HepG2 (cell line): ENCODE measurements around the gene PLS1. TPM values are rescaled to one million over a fixed set of nuclear protein-coding genes. Genes with fewer than 3 reads are reported as not detected.

Source experiments
- CCDC6 ChIP-seq: sonication (generic); formaldehyde crosslinking; IDR thresholded peaks from 2 replicates; pipeline ENCODE4 v1.8.1; 2022; ENCODE audit warnings: mild to moderate bottlenecking, missing genetic modification reagents, moderate library complexity
- HNRNPLL ChIP-seq: fragments of 200-400 bp; formaldehyde crosslinking; IDR thresholded peaks from 2 replicates; pipeline ENCODE4 v1.6.1; 2017; ENCODE audit warnings: mild to moderate bottlenecking, low read depth, low read length; ENCODE audit not compliant: poor library complexity, severe bottlenecking
- TARDBP ChIP-seq: sonication (generic); formaldehyde crosslinking; IDR thresholded peaks from 2 replicates; pipeline ENCODE4 v1.8.0; 2022; ENCODE audit warnings: mild to moderate bottlenecking, missing genetic modification reagents
- ZBTB8A ChIP-seq: sonication (generic); formaldehyde crosslinking; IDR thresholded peaks from 2 replicates; pipeline ENCODE4 v1.4.0; 2020; ENCODE audit warnings: mild to moderate bottlenecking, low read depth, missing genetic modification reagents, borderline replicate concordance
- ZNF607 ChIP-seq: sonication (generic); formaldehyde crosslinking; IDR thresholded peaks from 2 replicates; pipeline ENCODE4 v1.5.1; 2020; ENCODE audit warnings: missing genetic modification reagents, mild to moderate bottlenecking, borderline replicate concordance
- polyA plus RNA-seq, 8 experiments: library from polyadenylated mRNA; depleted of rRNA in 3 of 8; stranded (reverse) in 7 of 8; unstranded in 1 of 8; fragments of >200 nt; fragmentation: Illumina TruSeq in 4 of 8; extraction: Trizol in 4 of 8; gene quantifications; 2 replicates each; pipeline versions ENCODE4 v1.2.1 to v1.2.3, GENCODE V29; 2011 to 2016; ENCODE audit warnings: low read depth in 4 of 8, missing spikeins in 1 of 8, mixed read lengths in 1 of 8; ENCODE audit not compliant: insufficient read depth in 1 of 8
- total RNA-seq, 5 experiments: library from RNA; depleted of rRNA; stranded (reverse); fragments of >200 nt; fragmentation: Illumina TruSeq; extraction: Trizol; gene quantifications; 2 replicates each; pipeline ENCODE4 v1.2.3, GENCODE V29; 2016; ENCODE audit warnings: low read depth in 1 of 5
- TF ChIP-seq, protein P1 (sequence below): sonication (generic); formaldehyde crosslinking; IDR thresholded peaks from 2 replicates; pipeline ENCODE4 v1.4.0; 2020; ENCODE audit warnings: mild to moderate bottlenecking, low read depth, missing genetic modification reagents
- TF ChIP-seq, protein P2 (sequence below): sonication (generic); formaldehyde crosslinking; conservative IDR thresholded peaks from 2 replicates; pipeline ENCODE4 v1.8.1; 2023; ENCODE audit warnings: missing genetic modification reagents
- TF ChIP-seq, protein P3 (sequence below): sonication (generic); formaldehyde crosslinking; IDR thresholded peaks from 2 replicates; pipeline ENCODE4 v1.8.1; 2022; ENCODE audit warnings: low read depth, mild to moderate bottlenecking, missing genetic modification reagents

PLS1 gene
- total and polyA plus RNA-seq, 2 of the 13 experiments (the other 11 are each of a cell fraction or from before 2014, with no cell fraction given) = 11.2 to 21.1 TPM

DNA sequence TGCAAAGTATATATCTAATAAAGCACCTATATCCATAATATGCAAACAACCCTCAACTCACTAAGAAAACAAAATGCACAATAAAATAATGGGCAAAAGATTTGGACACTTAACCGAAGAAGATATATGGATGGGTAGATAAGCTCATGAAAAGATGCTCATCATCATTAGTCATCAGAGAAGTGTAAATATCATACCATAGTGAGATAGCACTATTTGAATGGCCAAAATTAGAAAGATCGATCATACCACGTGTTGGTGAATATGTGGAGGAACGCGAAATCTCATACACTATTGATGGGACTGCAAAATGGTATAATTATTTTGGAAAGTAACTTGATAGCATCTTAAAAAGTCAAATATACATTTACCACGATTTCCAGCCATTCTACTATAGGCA is 40.5 kb downstream of the PLS1 start (continued):
- TF ChIP-seq, protein P1, sequence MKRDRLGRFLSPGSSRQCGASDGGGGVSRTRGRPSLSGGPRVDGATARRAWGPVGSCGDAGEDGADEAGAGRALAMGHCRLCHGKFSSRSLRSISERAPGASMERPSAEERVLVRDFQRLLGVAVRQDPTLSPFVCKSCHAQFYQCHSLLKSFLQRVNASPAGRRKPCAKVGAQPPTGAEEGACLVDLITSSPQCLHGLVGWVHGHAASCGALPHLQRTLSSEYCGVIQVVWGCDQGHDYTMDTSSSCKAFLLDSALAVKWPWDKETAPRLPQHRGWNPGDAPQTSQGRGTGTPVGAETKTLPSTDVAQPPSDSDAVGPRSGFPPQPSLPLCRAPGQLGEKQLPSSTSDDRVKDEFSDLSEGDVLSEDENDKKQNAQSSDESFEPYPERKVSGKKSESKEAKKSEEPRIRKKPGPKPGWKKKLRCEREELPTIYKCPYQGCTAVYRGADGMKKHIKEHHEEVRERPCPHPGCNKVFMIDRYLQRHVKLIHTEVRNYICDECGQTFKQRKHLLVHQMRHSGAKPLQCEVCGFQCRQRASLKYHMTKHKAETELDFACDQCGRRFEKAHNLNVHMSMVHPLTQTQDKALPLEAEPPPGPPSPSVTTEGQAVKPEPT = no peak
- TF ChIP-seq TARDBP (CRISPR knock-in tag) (no peak), HNRNPLL (no peak), ZNF607 (CRISPR knock-in tag) (no peak), CCDC6 (no peak), ZBTB8A (CRISPR knock-in tag) (no peak)
- TF ChIP-seq, protein P2, sequence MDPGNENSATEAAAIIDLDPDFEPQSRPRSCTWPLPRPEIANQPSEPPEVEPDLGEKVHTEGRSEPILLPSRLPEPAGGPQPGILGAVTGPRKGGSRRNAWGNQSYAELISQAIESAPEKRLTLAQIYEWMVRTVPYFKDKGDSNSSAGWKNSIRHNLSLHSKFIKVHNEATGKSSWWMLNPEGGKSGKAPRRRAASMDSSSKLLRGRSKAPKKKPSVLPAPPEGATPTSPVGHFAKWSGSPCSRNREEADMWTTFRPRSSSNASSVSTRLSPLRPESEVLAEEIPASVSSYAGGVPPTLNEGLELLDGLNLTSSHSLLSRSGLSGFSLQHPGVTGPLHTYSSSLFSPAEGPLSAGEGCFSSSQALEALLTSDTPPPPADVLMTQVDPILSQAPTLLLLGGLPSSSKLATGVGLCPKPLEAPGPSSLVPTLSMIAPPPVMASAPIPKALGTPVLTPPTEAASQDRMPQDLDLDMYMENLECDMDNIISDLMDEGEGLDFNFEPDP (CRISPR knock-in tag) = no peak
- TF ChIP-seq, protein P3, sequence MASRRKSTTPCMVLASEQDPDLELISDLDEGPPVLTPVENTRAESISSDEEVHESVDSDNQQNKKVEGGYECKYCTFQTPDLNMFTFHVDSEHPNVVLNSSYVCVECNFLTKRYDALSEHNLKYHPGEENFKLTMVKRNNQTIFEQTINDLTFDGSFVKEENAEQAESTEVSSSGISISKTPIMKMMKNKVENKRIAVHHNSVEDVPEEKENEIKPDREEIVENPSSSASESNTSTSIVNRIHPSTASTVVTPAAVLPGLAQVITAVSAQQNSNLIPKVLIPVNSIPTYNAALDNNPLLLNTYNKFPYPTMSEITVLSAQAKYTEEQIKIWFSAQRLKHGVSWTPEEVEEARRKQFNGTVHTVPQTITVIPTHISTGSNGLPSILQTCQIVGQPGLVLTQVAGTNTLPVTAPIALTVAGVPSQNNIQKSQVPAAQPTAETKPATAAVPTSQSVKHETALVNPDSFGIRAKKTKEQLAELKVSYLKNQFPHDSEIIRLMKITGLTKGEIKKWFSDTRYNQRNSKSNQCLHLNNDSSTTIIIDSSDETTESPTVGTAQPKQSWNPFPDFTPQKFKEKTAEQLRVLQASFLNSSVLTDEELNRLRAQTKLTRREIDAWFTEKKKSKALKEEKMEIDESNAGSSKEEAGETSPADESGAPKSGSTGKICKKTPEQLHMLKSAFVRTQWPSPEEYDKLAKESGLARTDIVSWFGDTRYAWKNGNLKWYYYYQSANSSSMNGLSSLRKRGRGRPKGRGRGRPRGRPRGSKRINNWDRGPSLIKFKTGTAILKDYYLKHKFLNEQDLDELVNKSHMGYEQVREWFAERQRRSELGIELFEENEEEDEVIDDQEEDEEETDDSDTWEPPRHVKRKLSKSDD = no peak
